Type B pancreatic cell (in vitro differentiated cells): ENCODE measurements around the gene LRRC71. TPM values are rescaled to one million over a fixed set of nuclear protein-coding genes. Genes with fewer than 3 reads are reported as not detected.

Source experiments
- DNase-seq: peaks from one replicate; pipeline ENCODE4 v3.0.0; 2021; ENCODE audit warnings: mixed read lengths; ENCODE audit not compliant: unreplicated experiment; ENCODE audit errors: extremely low spot score
- H3K27ac Mint-ChIP-seq: 2 replicates; pipeline ENCODE4 v1.8.0; 2021; ENCODE audit warnings: mild to moderate bottlenecking, mixed read lengths
- H3K27me3 Mint-ChIP-seq: 2 replicates; pipeline ENCODE4 v1.8.0; 2021; ENCODE audit warnings: mixed read lengths
- H3K36me3 Mint-ChIP-seq: 2 replicates; pipeline ENCODE4 v1.8.0; 2021; ENCODE audit warnings: mixed read lengths
- H3K4me1 Mint-ChIP-seq: one replicate; pipeline ENCODE4 v1.8.0; 2021; ENCODE audit warnings: mixed read lengths; ENCODE audit not compliant: unreplicated experiment
- H3K4me3 Mint-ChIP-seq: 2 replicates; pipeline ENCODE4 v1.8.0; 2021; ENCODE audit warnings: mild to moderate bottlenecking, mixed read lengths
- H3K9me3 Mint-ChIP-seq: 2 replicates; pipeline ENCODE4 v1.8.0; 2021; ENCODE audit warnings: mixed read lengths
- long read RNA-seq: library from polyadenylated mRNA; unstranded; transcript quantifications from one replicate; pipeline ENCODE4 v2.0.0, GENCODE V29; 2020
- total RNA-seq: library from RNA; stranded (reverse); gene quantifications from 2 replicates; pipeline ENCODE4 v1.2.1, GENCODE V29; 2021; ENCODE audit warnings: low replicate concordance
- TF ChIP-seq, protein P1 (sequence below): fragments of 200-600 bp; sonication (generic); conservative IDR thresholded peaks from 2 replicates; pipeline ENCODE4 v1.5.0; 2021; ENCODE audit warnings: antibody characterized with exemption, mild to moderate bottlenecking

Gene LRRC71
- 0.58 TPM in 1 of 2 replicates, not detected in the other for total RNA-seq
- long read RNA-seq: 0 reads

GRCh38 chr1:156920233-156921052 lies at the start of gene LRRC71:
LRRC71 (plus strand) TSS chr1:156920632; CDS start chr1:156920804, 172 bp downstream.
- Mint-ChIP-seq H3K9me3 (no peaks in the 10 kb centered on the region), H3K36me3 (peaks cover 8% of the 10 kb centered on the region), H3K27ac (no peak within 1 kb of the TSS), H3K4me1 (peaks cover 11% of the 10 kb centered on the region), H3K4me3 (peak within 1 kb of the TSS; percentile 70), H3K27me3 (peaks cover 79% of the 10 kb centered on the region)
- TF ChIP-seq, protein P1, sequence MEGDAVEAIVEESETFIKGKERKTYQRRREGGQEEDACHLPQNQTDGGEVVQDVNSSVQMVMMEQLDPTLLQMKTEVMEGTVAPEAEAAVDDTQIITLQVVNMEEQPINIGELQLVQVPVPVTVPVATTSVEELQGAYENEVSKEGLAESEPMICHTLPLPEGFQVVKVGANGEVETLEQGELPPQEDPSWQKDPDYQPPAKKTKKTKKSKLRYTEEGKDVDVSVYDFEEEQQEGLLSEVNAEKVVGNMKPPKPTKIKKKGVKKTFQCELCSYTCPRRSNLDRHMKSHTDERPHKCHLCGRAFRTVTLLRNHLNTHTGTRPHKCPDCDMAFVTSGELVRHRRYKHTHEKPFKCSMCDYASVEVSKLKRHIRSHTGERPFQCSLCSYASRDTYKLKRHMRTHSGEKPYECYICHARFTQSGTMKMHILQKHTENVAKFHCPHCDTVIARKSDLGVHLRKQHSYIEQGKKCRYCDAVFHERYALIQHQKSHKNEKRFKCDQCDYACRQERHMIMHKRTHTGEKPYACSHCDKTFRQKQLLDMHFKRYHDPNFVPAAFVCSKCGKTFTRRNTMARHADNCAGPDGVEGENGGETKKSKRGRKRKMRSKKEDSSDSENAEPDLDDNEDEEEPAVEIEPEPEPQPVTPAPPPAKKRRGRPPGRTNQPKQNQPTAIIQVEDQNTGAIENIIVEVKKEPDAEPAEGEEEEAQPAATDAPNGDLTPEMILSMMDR: peak; percentile 98
- peak; percentile 94 for DNase-seq

GRCh38 chr1:156873659-156874058 lies 46.8 kb upstream of the LRRC71 start:
- Mint-ChIP-seq H3K27ac (no peak overlapping the region), H3K27me3 (peaks cover 59% of the 10 kb centered on the region), H3K36me3 (no peaks in the 10 kb centered on the region), H3K9me3 (no peaks in the 10 kb centered on the region), H3K4me1 (peaks cover 29% of the 10 kb centered on the region), H3K4me3 (no peak overlapping the region)
- TF ChIP-seq, protein P1: no peak
- DNase-seq: no peak

GRCh38 chr1:156874142-156874541 lies 46.3 kb upstream of the LRRC71 start:
- DNase-seq: no peak
- TF ChIP-seq, protein P1: no peak
- H3K9me3 Mint-ChIP-seq: no peaks in the 10 kb centered on the region
- H3K27me3 Mint-ChIP-seq: peaks cover 64% of the 10 kb centered on the region
- no peaks in the 10 kb centered on the region for H3K36me3 Mint-ChIP-seq
- H3K27ac Mint-ChIP-seq: peak overlapping the region; percentile 3
- H3K4me1 Mint-ChIP-seq: peaks cover 29% of the 10 kb centered on the region
- H3K4me3 Mint-ChIP-seq: no peak overlapping the region

- H3K4me1 Mint-ChIP-seq: peaks cover 25% of the 10 kb centered on the region
- H3K27ac Mint-ChIP-seq: peak overlapping the region; percentile 3
- TF ChIP-seq, protein P1: no peak
- H3K27me3 Mint-ChIP-seq: peaks cover 61% of the 10 kb centered on the region
- no peak for DNase-seq
- no peaks in the 10 kb centered on the region for H3K36me3 Mint-ChIP-seq
- peak overlapping the region; percentile 12 for H3K4me3 Mint-ChIP-seq
- no peaks in the 10 kb centered on the region for H3K9me3 Mint-ChIP-seq
These were observed 45.7 kb upstream of the LRRC71 start for GRCh38 chr1:156874572-156875340.

DNA sequence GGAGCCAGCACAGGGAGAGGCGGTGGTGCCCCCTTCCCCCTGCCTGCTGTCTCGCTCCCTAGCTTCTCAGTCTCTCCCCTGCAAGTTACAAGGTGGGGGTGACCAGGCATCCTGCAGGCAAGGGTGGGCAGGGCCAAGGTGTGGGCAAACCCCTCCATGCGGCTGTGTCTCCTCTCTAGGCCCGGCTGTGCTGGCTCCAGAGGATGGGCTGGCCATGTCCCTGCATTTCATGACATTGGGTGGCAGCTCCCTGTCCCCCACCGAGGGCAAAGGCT lies 45.2 kb upstream of the LRRC71 start:
- H3K9me3 Mint-ChIP-seq: no peaks in the 10 kb centered on the region
- H3K27me3 Mint-ChIP-seq: peaks cover 60% of the 10 kb centered on the region
- H3K36me3 Mint-ChIP-seq: no peaks in the 10 kb centered on the region
- DNase-seq: no peak
- H3K4me1 Mint-ChIP-seq: peaks cover 23% of the 10 kb centered on the region
- H3K4me3 Mint-ChIP-seq: no peak overlapping the region
- H3K27ac Mint-ChIP-seq: peak overlapping the region; percentile 3
- TF ChIP-seq, protein P1: no peak
